ENCODE results near the gene SPOCK3.
"Not testable (repeated sequence)": the region's sequence is repeated elsewhere in the genome, so short reads cannot be mapped to it uniquely, and the experiment has no call there.

The SPOCK3 gene

DNA sequence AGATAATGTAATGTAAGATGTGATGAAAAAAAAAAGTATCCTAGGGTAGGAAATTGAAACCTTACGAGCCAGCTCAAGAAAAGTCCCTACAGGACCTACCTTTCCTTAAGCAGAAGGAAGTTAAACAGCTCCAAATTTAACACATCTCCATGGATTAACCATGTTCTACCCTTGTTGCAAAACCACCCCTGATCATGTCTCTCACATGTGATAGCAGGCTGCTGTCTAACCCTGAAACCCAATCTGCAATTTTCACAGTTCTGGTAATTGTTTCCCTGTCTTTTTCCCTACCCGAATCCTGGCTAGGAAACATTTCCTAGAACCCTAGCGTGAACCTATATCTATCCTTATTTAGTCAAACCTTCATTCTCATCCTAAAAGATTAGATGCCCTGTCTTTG is 198.9 kb downstream of the SPOCK3 start:
- DNase-seq (ENCODE audit: low spot score): no peak

- DNase-seq (ENCODE audit: low spot score): no peak
Measured at GRCh38 chr4:167034983-167035382, 199.3 kb downstream of the SPOCK3 start.

GRCh38 chr4:167032871-167033270 is 201.4 kb downstream of the SPOCK3 start:
- no peak for DNase-seq (ENCODE audit: low spot score)

DNA sequence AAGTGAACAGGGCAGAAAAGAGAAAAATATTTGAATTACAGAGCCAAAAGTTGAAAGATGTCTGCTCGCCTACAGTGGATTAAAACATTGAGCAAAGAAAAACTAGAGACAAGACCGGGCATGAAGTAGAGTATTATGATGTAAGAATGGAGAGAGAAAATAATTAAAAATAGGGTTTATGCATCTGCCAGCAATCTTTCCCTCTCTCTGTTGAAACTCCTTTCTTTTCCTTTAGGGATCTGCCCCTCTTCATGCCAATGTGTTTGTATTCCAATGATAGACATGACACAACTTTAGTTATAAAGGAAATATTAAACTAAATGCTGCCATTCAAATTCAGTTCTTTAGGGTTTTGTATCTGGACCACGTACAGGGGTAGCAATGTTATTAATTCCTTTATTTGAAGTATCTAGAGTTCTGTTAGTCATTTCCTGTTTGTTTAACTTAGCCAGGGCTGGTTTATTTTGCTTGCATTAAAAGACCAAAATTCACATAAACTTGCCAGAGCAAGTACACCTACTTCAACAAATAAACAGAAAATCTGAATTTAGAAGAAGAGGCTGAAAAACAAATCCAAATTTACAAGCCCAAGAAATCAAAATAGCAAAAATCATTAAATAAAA is 202.6 kb downstream of the SPOCK3 start:
- no peak for DNase-seq (ENCODE audit: low spot score)

DNA sequence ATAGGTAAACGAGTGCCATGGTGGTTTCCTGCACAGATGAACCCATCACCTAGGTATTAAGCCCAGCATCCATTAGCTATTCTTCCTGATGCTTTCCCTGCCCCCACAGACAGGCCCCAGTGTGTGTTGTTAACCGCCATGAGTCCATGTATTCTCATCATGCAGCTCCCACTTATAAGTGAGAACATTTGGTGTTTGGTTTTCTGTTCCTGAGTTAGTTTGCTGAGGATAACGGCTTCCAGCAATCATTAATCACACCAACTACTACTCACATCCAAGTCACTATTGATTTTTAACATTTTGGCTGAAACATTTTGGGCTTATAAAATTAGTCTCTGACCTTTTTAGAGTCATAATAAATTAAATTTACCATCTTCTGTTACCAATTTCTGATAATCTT is 205.3 kb downstream of the SPOCK3 start:
- no peak for DNase-seq (ENCODE audit: low spot score)

DNA sequence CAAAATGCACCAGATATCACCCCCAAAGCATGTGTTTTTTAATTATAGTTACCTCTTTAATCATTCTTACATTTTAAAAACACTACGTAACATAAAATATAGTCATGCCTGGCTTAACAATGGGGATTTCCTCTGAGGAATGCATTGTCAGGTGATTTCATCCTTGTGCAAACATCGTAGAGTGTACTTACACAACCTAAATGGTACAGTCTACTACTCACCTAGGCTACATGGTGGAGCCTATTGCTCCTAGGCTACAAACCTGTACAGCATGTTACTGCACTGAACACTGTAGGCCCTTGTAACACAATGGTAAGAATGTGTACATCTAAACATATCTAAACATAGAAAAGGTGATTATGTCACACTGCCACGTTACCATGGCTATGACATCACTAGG is 208.6 kb downstream of the SPOCK3 start:
- DNase-seq (ENCODE audit: low spot score): no peak

GRCh38 chr4:167023364-167023925 is 210.8 kb downstream of the SPOCK3 start:
- DNase-seq (ENCODE audit: low spot score): no peak

GRCh38 chr4:167021545-167022155 is 212.6 kb downstream of the SPOCK3 start:
- peak; percentile 82 for DNase-seq (ENCODE audit: low spot score)

GRCh38 chr4:167020410-167020809 is 213.9 kb downstream of the SPOCK3 start:
- no peak for DNase-seq (ENCODE audit: low spot score)

GRCh38 chr4:167014944-167015343 is 219.3 kb downstream of the SPOCK3 start:
- DNase-seq (ENCODE audit: low spot score): no peak

DNA sequence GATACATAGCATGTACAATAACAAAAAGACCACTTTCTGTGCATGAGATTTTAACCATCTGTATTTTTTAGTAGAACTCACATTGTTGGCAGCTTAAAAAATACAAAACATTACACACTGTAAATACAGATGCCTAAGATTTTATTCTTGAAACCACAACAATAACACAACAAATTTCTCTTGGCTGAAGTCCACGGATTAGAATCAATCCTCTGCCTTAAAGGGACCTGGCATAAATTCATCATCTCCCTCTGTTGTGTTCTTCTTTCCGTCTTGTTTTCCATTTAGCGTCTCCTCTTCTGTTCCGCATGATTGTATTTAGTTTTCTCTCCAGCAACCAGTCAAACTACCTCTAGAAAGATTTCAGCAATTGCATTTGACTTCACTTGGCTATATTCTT is 231.0 kb downstream of the SPOCK3 start:
- no peak for DNase-seq (ENCODE audit: low spot score)

DNA sequence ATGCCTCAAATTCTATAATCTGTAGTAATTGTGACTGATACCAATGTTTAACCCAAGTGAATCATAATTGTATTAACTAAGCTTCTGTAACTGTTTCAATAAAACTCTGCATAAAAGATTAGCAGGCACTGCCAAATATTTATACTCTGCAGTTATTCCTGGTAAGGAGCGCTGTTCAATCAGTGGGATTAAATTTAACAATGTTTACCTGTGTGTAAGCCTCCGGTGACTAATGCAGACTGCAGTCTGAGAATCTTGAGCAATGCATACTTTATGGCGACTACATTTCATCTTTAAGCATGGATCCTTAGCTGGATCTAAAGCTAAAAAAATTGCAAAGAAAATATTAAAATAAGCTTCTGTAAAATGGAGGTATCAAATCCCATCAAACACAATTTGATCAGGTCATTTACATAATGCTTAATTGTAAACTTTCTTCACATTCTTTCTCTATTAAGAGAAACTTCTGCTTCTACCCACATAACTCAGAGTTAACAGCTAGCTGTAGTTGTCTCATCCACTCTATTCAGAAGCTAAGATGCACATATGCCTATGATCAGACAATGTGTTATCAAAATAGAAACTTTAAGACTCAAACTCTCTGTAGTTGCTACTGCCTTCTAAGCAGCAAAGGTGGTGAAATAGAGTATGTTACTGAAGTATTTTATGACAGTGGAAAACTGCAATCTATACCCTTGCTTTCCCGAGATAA is 234.0 kb downstream of the SPOCK3 start:
- no peak for DNase-seq (ENCODE audit: low spot score)

GRCh38 chr4:166996216-166996615 is 238.1 kb downstream of the SPOCK3 start:
- peak; percentile 81 for DNase-seq (ENCODE audit: low spot score)

DNA sequence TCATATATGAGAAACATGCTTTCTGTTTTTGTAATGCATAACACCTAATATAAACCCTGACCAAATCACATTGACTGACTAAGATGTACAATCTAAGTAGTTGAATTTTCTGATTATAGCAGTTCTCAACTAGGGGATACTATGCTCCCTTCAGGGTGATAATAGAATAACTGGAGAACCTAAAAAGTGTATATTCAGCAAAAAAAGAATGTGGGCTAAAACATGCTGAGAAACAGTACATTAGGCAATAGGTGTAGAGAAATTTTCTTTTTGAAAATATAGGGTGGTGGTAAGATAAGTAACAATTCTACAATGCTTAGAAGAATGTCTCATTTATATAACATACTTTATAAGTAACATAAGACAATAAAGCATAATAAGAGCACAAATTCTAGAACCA is 239.6 kb downstream of the SPOCK3 start:
- no peak for DNase-seq (ENCODE audit: low spot score)

GRCh38 chr4:166991006-166991561 is 243.2 kb downstream of the SPOCK3 start:
- DNase-seq (ENCODE audit: low spot score): no peak

- DNase-seq (ENCODE audit: low spot score): no peak
Measured at GRCh38 chr4:166989886-166990285, 244.4 kb downstream of the SPOCK3 start.

- no peak for DNase-seq (ENCODE audit: low spot score)
Measured at GRCh38 chr4:166987026-166987425, 247.3 kb downstream of the SPOCK3 start.

- no peak for DNase-seq (ENCODE audit: low spot score)
Measured at GRCh38 chr4:166981847-166982246, 252.4 kb downstream of the SPOCK3 start.

GRCh38 chr4:166980419-166980818 is 253.9 kb downstream of the SPOCK3 start:
- DNase-seq (ENCODE audit: low spot score): no peak

DNA sequence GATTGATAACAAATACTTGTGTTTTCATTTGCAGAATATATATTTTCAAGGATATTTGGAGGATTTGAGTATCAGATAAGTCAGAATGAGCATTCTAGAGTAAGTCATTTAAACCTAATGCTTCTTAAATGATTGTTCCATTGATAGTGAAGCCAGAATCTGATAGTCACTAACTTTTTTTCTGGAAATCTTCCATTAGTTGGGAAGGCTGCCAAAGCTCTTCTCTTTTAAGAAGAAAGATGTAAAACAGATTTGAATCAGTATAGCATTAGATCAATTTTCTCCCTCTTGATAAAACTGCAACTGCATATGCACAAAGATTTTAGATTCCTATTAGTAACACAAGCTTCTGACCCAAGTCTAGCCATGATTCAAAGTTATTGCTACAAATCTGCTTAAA is 256.7 kb downstream of the SPOCK3 start:
- no peak for DNase-seq (ENCODE audit: low spot score)

GRCh38 chr4:166972071-166972470 is 262.2 kb downstream of the SPOCK3 start:
- DNase-seq (ENCODE audit: low spot score): peak; percentile 32

GRCh38 chr4:166968219-166968618 is 266.1 kb downstream of the SPOCK3 start:
- not testable (repeated sequence) for DNase-seq (ENCODE audit: low spot score)

GRCh38 chr4:166965562-166965961 is 268.7 kb downstream of the SPOCK3 start:
- no peak for DNase-seq (ENCODE audit: low spot score)

Data from putamen (tissue), 1 donor.